Vagina (tissue), 2 donors: ENCODE data around the gene GPX4. TPM values are rescaled to one million over a fixed set of nuclear protein-coding genes. Genes with fewer than 3 reads are reported as not detected.

Source experiments
- DNase-seq, 2 donors: peaks; one replicate each; pipeline ENCODE4 v3.0.0-alpha.2; 2017; ENCODE audit errors: extremely low spot score in 2 of 2
- H3K27ac ChIP-seq: fragments of 200-600 bp; sonication (generic); one replicate; pipeline ENCODE4 v1.5.1; 2019
- H3K27me3 ChIP-seq: fragments of 200-600 bp; sonication (generic); one replicate; pipeline ENCODE4 v1.5.1; 2019
- H3K36me3 ChIP-seq, 2 donors: fragments of 200-600 bp; sonication (generic); one replicate each; pipeline ENCODE4 v1.5.1; 2017 to 2019
- H3K4me1 ChIP-seq: fragments of 200-600 bp; sonication (generic); one replicate; pipeline ENCODE4 v1.5.1; 2019
- H3K4me3 ChIP-seq, 2 donors: fragments of 200-600 bp; sonication (generic); 1 replicate in 1 of 2; 2 replicates in 1 of 2; pipeline ENCODE4 v1.5.1; 2016 to 2019
- H3K9me3 ChIP-seq: fragments of 200-600 bp; sonication (generic); one replicate; pipeline ENCODE4 v1.5.1; 2019
- CTCF ChIP-seq, 3 experiments: fragments of 450-650 bp in 2 of 3; fragments of 200-600 bp in 1 of 3; sonication (generic) in 1 of 3; IDR thresholded peaks; one replicate each; pipeline ENCODE4 v1.5.1; 2017 to 2019; ENCODE audit warnings: antibody characterized with exemption in 3 of 3, mild to moderate bottlenecking in 2 of 3, moderate library complexity in 2 of 3
- POLR2A ChIP-seq, 2 donors: fragments of 450-650 bp; IDR thresholded peaks; one replicate each; pipeline ENCODE4 v1.6.1; 2017; ENCODE audit warnings: antibody characterized with exemption in 2 of 2, mild to moderate bottlenecking in 2 of 2, moderate library complexity in 2 of 2
- POLR2AphosphoS5 ChIP-seq, 2 donors: sonication (generic); formaldehyde crosslinking; IDR thresholded peaks; one replicate each; pipeline ENCODE4 v1.9.0; 2017; ENCODE audit warnings: antibody characterized with exemption in 2 of 2, mild to moderate bottlenecking in 2 of 2, low read depth in 1 of 2; ENCODE audit not compliant: insufficient read depth in 1 of 2
- intact Hi-C: fragments of 100-400 bp; cut with DNase I; formaldehyde crosslinking; loops from one replicate; pipeline ENCODE4 v1.15.1; 2023
- total RNA-seq: library from RNA; depleted of rRNA; stranded (reverse); fragments of >200 nt; gene quantifications from one replicate; pipeline ENCODE4 v1.2.3, GENCODE V29; 2016

Gene GPX4
- total RNA-seq, 1 donor from 2014 or later: 524 TPM

- TF ChIP-seq CTCF (IDR thresholded peaks at IDR 0.05): no peak
- TF ChIP-seq POLR2AphosphoS5 (IDR thresholded peaks at IDR 0.05; ENCODE audit: insufficient read depth in 1 of 2, low read depth in 1 of 2): no peak
- intact Hi-C loops: loop anchor here (5.0 kb wide), 1 partner anchor 41 kb away; the partner anchor contains the start of gene SBNO2
- H3K27ac ChIP-seq: peak overlapping the region; percentile 87
- no peaks in the 10 kb centered on the region for H3K9me3 ChIP-seq
- no peaks in the 10 kb centered on the region for H3K27me3 ChIP-seq
- peaks cover 83% of the 10 kb centered on the region for H3K4me1 ChIP-seq
- H3K36me3 ChIP-seq: peaks cover 0 to 14% of the 10 kb centered on the region in 2 donors
- DNase-seq: no peak
- peak overlapping the region; percentile 67 to 73 for H3K4me3 ChIP-seq
Measured at GRCh38 chr19:1130771-1131717, 27.2 kb downstream of the GPX4 start.

GRCh38 chr19:1131718-1132551, 28.1 kb downstream of the GPX4 start:
- Histone ChIP-seq H3K4me1 (peaks cover 92% of the 10 kb centered on the region), H3K27me3 (no peaks in the 10 kb centered on the region), H3K4me3 (peak overlapping the region; percentile 67 to 73), H3K27ac (peak overlapping the region; percentile 87), H3K9me3 (no peaks in the 10 kb centered on the region), H3K36me3 (peaks cover 0 to 5% of the 10 kb centered on the region in 2 donors)
- DNase-seq: no peak
- TF ChIP-seq POLR2AphosphoS5 (IDR thresholded peaks at IDR 0.05; ENCODE audit: insufficient read depth in 1 of 2, low read depth in 1 of 2) (peak; percentile 58 to 82), POLR2A (IDR thresholded peaks at IDR 0.05) (peak in 1 of 2 donors; percentile 9), CTCF (IDR thresholded peaks at IDR 0.05) (no peak)
- intact Hi-C loops: loop anchor here (5.0 kb wide), 1 partner anchor 40 kb away; the partner anchor contains the start of gene SBNO2

GRCh38 chr19:1132552-1133383, 29.0 kb downstream of the GPX4 start:
- H3K9me3 ChIP-seq: no peaks in the 10 kb centered on the region
- intact Hi-C loops: loop anchor here (5.0 kb wide), 1 partner anchor 40 kb away; the partner anchor contains the start of gene SBNO2

More at GRCh38 chr19:1132552-1133383, 29.0 kb downstream of the GPX4 start:
- peaks cover 91% of the 10 kb centered on the region for H3K4me1 ChIP-seq
- TF ChIP-seq CTCF (IDR thresholded peaks at IDR 0.05) (no peak), POLR2AphosphoS5 (IDR thresholded peaks at IDR 0.05; ENCODE audit: insufficient read depth in 1 of 2, low read depth in 1 of 2) (peak in 1 of 2 donors; percentile 32), POLR2A (IDR thresholded peaks at IDR 0.05) (no peak)
- H3K27ac ChIP-seq: peak overlapping the region; percentile 87
- peak overlapping the region; percentile 67 to 73 for H3K4me3 ChIP-seq
- no peak for DNase-seq
- H3K36me3 ChIP-seq: no peaks in the 10 kb centered on the region
- H3K27me3 ChIP-seq: no peaks in the 10 kb centered on the region
